ENCODE measurements around the gene CLPX.
"Not testable (repeated sequence)": the region's sequence is repeated elsewhere in the genome, so short reads cannot be mapped to it uniquely, and the experiment has no call there.

CLPX gene

GRCh38 chr15:65099801-65100200 is 85.3 kb downstream of the CLPX start:
- not testable (repeated sequence) for DNase-seq

- no peak for DNase-seq
Observed at GRCh38 chr15:65099336-65099735, 85.8 kb downstream of the CLPX start.
